LNCAP (cell line): ENCODE results near the gene RANBP10.

Experiments
- TF ChIP-seq, protein P1 (sequence below): fragments of 450-650 bp; IDR thresholded peaks from 2 replicates; pipeline ENCODE4 v1.5.1; 2017; ENCODE audit warnings: mild to moderate bottlenecking

The RANBP10 gene

DNA sequence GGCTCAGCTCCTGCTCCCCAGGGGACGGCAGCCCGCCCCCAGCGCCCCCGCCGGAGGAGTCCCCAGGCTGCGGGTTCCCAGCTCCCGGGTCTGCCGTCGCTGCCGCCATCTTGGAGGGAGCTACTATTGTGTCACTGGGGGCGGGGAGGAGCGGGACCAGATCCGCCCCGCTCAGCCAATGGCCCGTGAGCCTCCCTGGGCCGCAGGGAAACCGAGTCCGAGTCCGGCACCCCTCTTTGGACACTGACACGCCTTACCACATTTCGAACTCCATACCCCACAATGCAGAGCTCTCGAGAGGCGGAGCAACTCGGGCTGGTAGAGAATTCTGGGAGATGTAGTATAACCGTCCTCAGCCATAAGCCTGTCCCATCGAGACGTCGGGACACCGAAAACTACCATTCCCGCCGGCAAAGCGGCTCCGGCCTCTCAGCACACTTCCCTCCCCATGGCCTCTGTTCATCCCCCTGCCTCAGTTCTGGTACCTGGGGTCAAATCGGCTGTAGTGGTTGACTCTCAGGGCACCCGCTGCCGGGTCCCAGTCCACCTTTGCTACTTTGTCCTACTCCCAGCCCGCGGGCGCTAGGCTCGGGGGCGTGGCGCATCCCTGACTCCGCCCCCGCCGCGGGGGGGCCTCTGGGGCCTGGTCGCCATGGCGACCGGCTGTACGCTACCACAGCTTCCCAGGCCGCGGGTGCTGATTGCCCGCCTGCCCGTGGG, at the start of gene RANBP10, which contains the start of gene TSNAXIP1:
RANBP10 (minus strand) TSS at position 133 of the 720 bp plus-strand sequence; CDS start at position 109, 24 bp downstream.
TSNAXIP1 (plus strand) TSS at position 462 of the 720 bp plus-strand sequence. CDS start 261 bp downstream, outside the sequence.
- TF ChIP-seq, protein P1, sequence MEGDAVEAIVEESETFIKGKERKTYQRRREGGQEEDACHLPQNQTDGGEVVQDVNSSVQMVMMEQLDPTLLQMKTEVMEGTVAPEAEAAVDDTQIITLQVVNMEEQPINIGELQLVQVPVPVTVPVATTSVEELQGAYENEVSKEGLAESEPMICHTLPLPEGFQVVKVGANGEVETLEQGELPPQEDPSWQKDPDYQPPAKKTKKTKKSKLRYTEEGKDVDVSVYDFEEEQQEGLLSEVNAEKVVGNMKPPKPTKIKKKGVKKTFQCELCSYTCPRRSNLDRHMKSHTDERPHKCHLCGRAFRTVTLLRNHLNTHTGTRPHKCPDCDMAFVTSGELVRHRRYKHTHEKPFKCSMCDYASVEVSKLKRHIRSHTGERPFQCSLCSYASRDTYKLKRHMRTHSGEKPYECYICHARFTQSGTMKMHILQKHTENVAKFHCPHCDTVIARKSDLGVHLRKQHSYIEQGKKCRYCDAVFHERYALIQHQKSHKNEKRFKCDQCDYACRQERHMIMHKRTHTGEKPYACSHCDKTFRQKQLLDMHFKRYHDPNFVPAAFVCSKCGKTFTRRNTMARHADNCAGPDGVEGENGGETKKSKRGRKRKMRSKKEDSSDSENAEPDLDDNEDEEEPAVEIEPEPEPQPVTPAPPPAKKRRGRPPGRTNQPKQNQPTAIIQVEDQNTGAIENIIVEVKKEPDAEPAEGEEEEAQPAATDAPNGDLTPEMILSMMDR: no peak

- TF ChIP-seq, protein P1: no peak
Measured at GRCh38 chr16:67855789-67856188, 49.4 kb upstream of the RANBP10 start.

GRCh38 chr16:67853670-67854069, 47.3 kb upstream of the RANBP10 start:
- TF ChIP-seq, protein P1: no peak

GRCh38 chr16:67848118-67848517, 41.8 kb upstream of the RANBP10 start:
- TF ChIP-seq, protein P1: no peak

- TF ChIP-seq, protein P1: no peak
Measured at GRCh38 chr16:67847064-67847861, 40.9 kb upstream of the RANBP10 start, which contains the start of gene CENPT. TSS of gene CENPT (minus strand) at chr16:67847693. CDS start at chr16:67833859, 13,834 bp downstream.

- TF ChIP-seq, protein P1: no peak
Measured at GRCh38 chr16:67846320-67847063, 40.1 kb upstream of the RANBP10 start, which contains the start of gene NUTF2. TSS of gene NUTF2 (plus strand) at chr16:67846933. CDS start at chr16:67865131, 18,198 bp downstream.

DNA sequence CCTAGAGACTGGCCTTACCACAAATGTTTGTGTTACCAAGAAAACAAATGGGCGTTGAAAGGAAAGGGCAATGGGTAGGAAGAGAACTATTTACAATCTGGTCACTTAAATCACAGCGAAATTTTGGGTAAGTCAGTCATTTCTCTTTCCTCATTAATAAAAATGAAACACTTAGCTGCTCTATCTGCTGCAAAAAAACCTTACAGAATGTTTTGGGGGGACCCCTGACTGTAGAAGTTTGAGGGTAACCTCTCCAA, 39.6 kb upstream of the RANBP10 start:
- TF ChIP-seq, protein P1: no peak
